T-helper 2 cell (primary cell): Measurements from ENCODE around the gene HDAC9.

Experiments used
- DNase-seq, 5 experiments: peaks; one replicate each; pipeline versions ENCODE4 v3.0.0 to v3.0.0-alpha.2; 2012 to 2022

The HDAC9 gene

GRCh38 chr7:18597754-18598153 lies 102.2 kb downstream of the HDAC9 start:
- DNase-seq = no peak

- DNase-seq = no peak
Measured at GRCh38 chr7:18607025-18607424, 111.5 kb downstream of the HDAC9 start.

GRCh38 chr7:18610331-18610948 lies 114.9 kb downstream of the HDAC9 start:
- DNase-seq = no peak

GRCh38 chr7:18614841-18615240 lies 119.3 kb downstream of the HDAC9 start:
- DNase-seq = no peak

GRCh38 chr7:18619311-18619710 lies 123.8 kb downstream of the HDAC9 start:
- no peak for DNase-seq

- DNase-seq = no peak
Measured at GRCh38 chr7:18623389-18623788, 127.8 kb downstream of the HDAC9 start.

GRCh38 chr7:18624459-18624858 lies 128.9 kb downstream of the HDAC9 start:
- DNase-seq = no peak

GRCh38 chr7:18626086-18626485 lies 130.5 kb downstream of the HDAC9 start:
- DNase-seq = no peak

GRCh38 chr7:18626717-18627116 lies 131.2 kb downstream of the HDAC9 start:
- no peak for DNase-seq

GRCh38 chr7:18637516-18637915 lies 142.0 kb downstream of the HDAC9 start:
- no peak for DNase-seq

GRCh38 chr7:18638594-18639452 lies 143.3 kb downstream of the HDAC9 start:
- DNase-seq = peak in 1 of 5 experiments; percentile 9

GRCh38 chr7:18639711-18640110 lies 144.2 kb downstream of the HDAC9 start:
- no peak for DNase-seq

- DNase-seq = no peak
Measured at GRCh38 chr7:18644981-18645380, 149.4 kb downstream of the HDAC9 start.

GRCh38 chr7:18647582-18647981 lies 152.0 kb downstream of the HDAC9 start:
- no peak for DNase-seq

GRCh38 chr7:18648849-18649758 lies 153.6 kb downstream of the HDAC9 start:
- DNase-seq = peak in 1 of 5 experiments; percentile 31

GRCh38 chr7:18653381-18654155 lies 158.0 kb downstream of the HDAC9 start:
- no peak for DNase-seq

- no peak for DNase-seq
Measured at GRCh38 chr7:18654709-18655108, 159.2 kb downstream of the HDAC9 start.

- no peak for DNase-seq
Measured at GRCh38 chr7:18655506-18655905, 160.0 kb downstream of the HDAC9 start.

GRCh38 chr7:18655912-18656311 lies 160.4 kb downstream of the HDAC9 start:
- DNase-seq = no peak

GRCh38 chr7:18656362-18656761 lies 160.8 kb downstream of the HDAC9 start:
- no peak for DNase-seq

GRCh38 chr7:18659746-18660145 lies 164.2 kb downstream of the HDAC9 start:
- DNase-seq = no peak

- DNase-seq = no peak
Measured at GRCh38 chr7:18663321-18663720, 167.8 kb downstream of the HDAC9 start.
